Neural crest cell (in vitro differentiated cells): ENCODE data around the gene LRRC9. TPM values are rescaled to one million over a fixed set of nuclear protein-coding genes. Genes with fewer than 3 reads are reported as not detected.

Experiments
- DNase-seq: peaks from one replicate; pipeline ENCODE4 v3.0.0; 2021; ENCODE audit warnings: low read depth, mixed read lengths, low spot score
- H3K27ac Mint-ChIP-seq: one replicate; pipeline ENCODE4 v1.8.0; 2021; ENCODE audit warnings: mild to moderate bottlenecking, mixed read lengths; ENCODE audit not compliant: unreplicated experiment
- H3K27me3 Mint-ChIP-seq: 2 replicates; pipeline ENCODE4 v1.8.0; 2021; ENCODE audit warnings: low read depth, mild to moderate bottlenecking, mixed read lengths
- H3K36me3 Mint-ChIP-seq: 2 replicates; pipeline ENCODE4 v1.8.0; 2021; ENCODE audit warnings: low read depth, mild to moderate bottlenecking, mixed read lengths
- H3K4me1 Mint-ChIP-seq: 2 replicates; pipeline ENCODE4 v1.8.0; 2021; ENCODE audit warnings: mixed read lengths
- H3K4me3 Mint-ChIP-seq: one replicate; pipeline ENCODE4 v1.8.0; 2021; ENCODE audit warnings: mild to moderate bottlenecking, mixed read lengths
- H3K9me3 Mint-ChIP-seq: 2 replicates; pipeline ENCODE4 v1.8.0; 2021; ENCODE audit warnings: mixed read lengths
- CTCF ChIP-seq: fragments of 200-600 bp; sonication (generic); conservative IDR thresholded peaks from 2 replicates; pipeline ENCODE4 v1.5.0; 2021; ENCODE audit warnings: antibody characterized with exemption, mild to moderate bottlenecking
- total RNA-seq: library from RNA; stranded (reverse); gene quantifications from 2 replicates; pipeline ENCODE4 v1.2.1, GENCODE V29; 2021

LRRC9 gene
- total RNA-seq, 1 donor from 2014 or later, result 1.0 TPM

GRCh38 chr14:59895721-59896120 is 24.2 kb upstream of the LRRC9 start:
- no peaks in the 10 kb centered on the region for H3K36me3 Mint-ChIP-seq
- no peaks in the 10 kb centered on the region for H3K9me3 Mint-ChIP-seq
- no peaks in the 10 kb centered on the region for H3K4me1 Mint-ChIP-seq
- no peak overlapping the region for H3K4me3 Mint-ChIP-seq
- no peak for DNase-seq
- H3K27me3 Mint-ChIP-seq, result peaks cover 5% of the 10 kb centered on the region
- no peak overlapping the region for H3K27ac Mint-ChIP-seq
- TF ChIP-seq CTCF, result no peak

- peaks cover 3% of the 10 kb centered on the region for H3K27me3 Mint-ChIP-seq
- H3K36me3 Mint-ChIP-seq, result no peaks in the 10 kb centered on the region
- no peaks in the 10 kb centered on the region for H3K4me1 Mint-ChIP-seq
- H3K4me3 Mint-ChIP-seq, result no peak overlapping the region
- H3K9me3 Mint-ChIP-seq, result no peaks in the 10 kb centered on the region
- H3K27ac Mint-ChIP-seq, result no peak overlapping the region
- peak; percentile 64 for TF ChIP-seq CTCF
- DNase-seq, result peak; percentile 6
These were observed 22.1 kb upstream of the LRRC9 start for GRCh38 chr14:59897757-59898383.

GRCh38 chr14:59900556-59900955 is 19.4 kb upstream of the LRRC9 start:
- peaks cover 3% of the 10 kb centered on the region for H3K27me3 Mint-ChIP-seq
- H3K36me3 Mint-ChIP-seq, result no peaks in the 10 kb centered on the region
- no peak overlapping the region for H3K4me3 Mint-ChIP-seq
- DNase-seq, result no peak
- TF ChIP-seq CTCF, result no peak
- H3K9me3 Mint-ChIP-seq, result no peaks in the 10 kb centered on the region
- no peaks in the 10 kb centered on the region for H3K4me1 Mint-ChIP-seq
- H3K27ac Mint-ChIP-seq, result no peak overlapping the region

GRCh38 chr14:59904184-59904583 is 15.8 kb upstream of the LRRC9 start:
- no peaks in the 10 kb centered on the region for H3K36me3 Mint-ChIP-seq
- H3K4me1 Mint-ChIP-seq, result no peaks in the 10 kb centered on the region
- no peaks in the 10 kb centered on the region for H3K9me3 Mint-ChIP-seq
- H3K27me3 Mint-ChIP-seq, result no peaks in the 10 kb centered on the region
- no peak for DNase-seq
- no peak for TF ChIP-seq CTCF
- no peak overlapping the region for H3K27ac Mint-ChIP-seq
- H3K4me3 Mint-ChIP-seq, result no peak overlapping the region

GRCh38 chr14:59905188-59905587 is 14.8 kb upstream of the LRRC9 start:
- no peak overlapping the region for H3K27ac Mint-ChIP-seq
- TF ChIP-seq CTCF, result no peak
- no peaks in the 10 kb centered on the region for H3K36me3 Mint-ChIP-seq
- no peaks in the 10 kb centered on the region for H3K27me3 Mint-ChIP-seq
- DNase-seq, result no peak
- H3K4me1 Mint-ChIP-seq, result no peaks in the 10 kb centered on the region
- no peak overlapping the region for H3K4me3 Mint-ChIP-seq
- H3K9me3 Mint-ChIP-seq, result no peaks in the 10 kb centered on the region
